HG03460 (cell line): ENCODE measurements around the gene FLRT1.

Source experiments
- ATAC-seq: cut with Tn5 transposase; IDR thresholded peaks from one replicate; pipeline ENCODE4 v1.9.1; 2021; ENCODE audit not compliant: unreplicated experiment

Gene FLRT1

DNA sequence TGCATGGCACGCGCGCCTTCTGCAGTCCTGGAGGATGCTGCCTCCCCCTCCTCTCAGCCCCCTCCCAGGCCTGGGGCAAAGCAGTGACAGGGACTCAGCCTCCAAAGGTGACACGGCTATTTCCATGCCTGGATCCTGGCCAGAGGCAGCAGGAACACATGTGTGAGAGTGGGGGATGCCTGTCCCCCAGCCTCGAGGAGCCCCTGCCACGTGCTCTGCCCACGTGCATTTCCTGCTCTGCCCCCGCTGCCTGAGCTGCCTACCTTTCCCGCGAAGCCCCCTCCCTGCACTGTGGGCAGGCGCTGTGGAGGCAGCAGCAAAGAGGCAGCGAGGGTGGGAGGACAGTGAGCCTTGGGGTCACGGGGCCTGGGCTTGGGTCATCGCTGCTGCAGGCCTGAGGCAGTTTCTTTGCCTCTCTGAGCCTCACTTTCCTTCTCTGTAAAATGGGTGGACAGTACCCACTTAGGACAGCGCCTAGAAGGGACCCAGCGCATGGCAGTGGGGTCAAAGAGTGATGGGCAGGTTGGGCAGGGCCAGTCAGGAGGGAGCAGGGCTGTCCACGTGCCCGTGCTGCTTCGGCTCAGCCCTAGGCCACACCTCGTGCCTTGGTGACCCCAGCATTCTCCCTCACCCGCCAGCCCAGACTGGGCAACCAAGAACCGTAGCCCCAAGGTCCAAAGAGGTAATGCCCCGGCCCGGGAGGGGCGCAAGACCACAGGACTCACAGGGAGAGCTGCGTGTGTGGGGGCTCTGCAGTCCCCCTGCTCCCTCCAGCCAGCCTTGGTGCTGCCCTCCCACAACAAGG, 48.6 kb downstream of the FLRT1 start:
- ATAC-seq = no peak

GRCh38 chr11:64084951-64085710, 49.4 kb downstream of the FLRT1 start:
- no peak for ATAC-seq
